H9 (cell line): ENCODE measurements around the gene KLHL5. TPM values are rescaled to one million over a fixed set of nuclear protein-coding genes. Genes with fewer than 3 reads are reported as not detected.
A peak's percentile ranks its signal among the peaks of the same experiment; 100 is the strongest.

Source experiments
- DNase-seq: peaks from one replicate; pipeline ENCODE4 v3.0.0-alpha.2; 2017
- H2AFZ ChIP-seq: one replicate; pipeline ENCODE4 v1.6.1; 2013; ENCODE audit warnings: mild to moderate bottlenecking, low read length, control low read depth, moderate library complexity
- H2AK5ac ChIP-seq: 2 replicates; pipeline ENCODE4 v1.6.1; 2013; ENCODE audit warnings: low read length, control low read depth, mixed read lengths; ENCODE audit not compliant: insufficient read length
- H2BK120ac ChIP-seq: one replicate; pipeline ENCODE4 v1.6.1; 2013; ENCODE audit warnings: low read depth, mild to moderate bottlenecking, low read length, control low read depth, inconsistent platforms; ENCODE audit not compliant: poor library complexity, severe bottlenecking
- H2BK12ac ChIP-seq: 2 replicates; pipeline ENCODE4 v1.6.1; 2013; ENCODE audit warnings: low read length, control low read depth, mixed read lengths, low read depth; ENCODE audit not compliant: insufficient read length
- H2BK15ac ChIP-seq: 2 replicates; pipeline ENCODE4 v1.6.1; 2013; ENCODE audit warnings: low read depth, low read length, control low read depth
- H2BK20ac ChIP-seq: one replicate; pipeline ENCODE4 v1.6.1; 2013; ENCODE audit warnings: low read depth, mild to moderate bottlenecking, low read length, control low read depth, inconsistent platforms; ENCODE audit not compliant: poor library complexity, severe bottlenecking
- H2BK5ac ChIP-seq: 2 replicates; pipeline ENCODE4 v1.6.1; 2013; ENCODE audit warnings: low read length, control low read depth, mixed read lengths; ENCODE audit not compliant: insufficient read length
- H3K14ac ChIP-seq: 2 replicates; pipeline ENCODE4 v1.6.1; 2013; ENCODE audit warnings: low read length, control low read depth; ENCODE audit not compliant: insufficient read depth
- H3K18ac ChIP-seq: 2 replicates; pipeline ENCODE4 v1.6.1; 2013; ENCODE audit warnings: low read depth, mild to moderate bottlenecking, mixed read lengths, low read length, control low read depth; ENCODE audit not compliant: insufficient read length
- H3K23ac ChIP-seq: 2 replicates; pipeline ENCODE4 v1.6.1; 2013; ENCODE audit warnings: low read length, control low read depth, mixed read lengths, low read depth; ENCODE audit not compliant: insufficient read length
- H3K23me2 ChIP-seq: 2 replicates; pipeline ENCODE4 v1.6.1; 2013; ENCODE audit warnings: low read depth, mild to moderate bottlenecking, mixed read lengths, low read length, control low read depth; ENCODE audit not compliant: insufficient read length, poor library complexity, severe bottlenecking
- H3K27ac ChIP-seq: 2 replicates; pipeline ENCODE4 v1.5.1; 2013; ENCODE audit warnings: low read length, control low read depth, mixed read lengths, low read depth; ENCODE audit not compliant: insufficient read length
- H3K27me3 ChIP-seq: 2 replicates; pipeline ENCODE4 v1.6.1; 2013; ENCODE audit warnings: low read length, control low read depth, inconsistent platforms; ENCODE audit not compliant: insufficient read depth
- H3K4ac ChIP-seq: 2 replicates; pipeline ENCODE4 v1.6.1; 2013; ENCODE audit warnings: low read depth, mild to moderate bottlenecking, control low read depth, inconsistent platforms, low read length, moderate library complexity
- H3K4me1 ChIP-seq: 2 replicates; pipeline ENCODE4 v1.6.1; 2013; ENCODE audit warnings: low read length, control low read depth, inconsistent platforms; ENCODE audit not compliant: insufficient read depth
- H3K4me2 ChIP-seq: 2 replicates; pipeline ENCODE4 v1.6.1; 2013; ENCODE audit warnings: low read length, control low read depth, mixed read lengths; ENCODE audit not compliant: insufficient read length, insufficient read depth
- H3K56ac ChIP-seq: 2 replicates; pipeline ENCODE4 v1.6.1; 2013; ENCODE audit warnings: low read depth, mild to moderate bottlenecking, mixed read lengths, low read length, control low read depth; ENCODE audit not compliant: insufficient read length
- H3K79me1 ChIP-seq: 2 replicates; pipeline ENCODE4 v1.6.1; 2013; ENCODE audit warnings: low read depth, mild to moderate bottlenecking, moderate library complexity, low read length, control low read depth, inconsistent platforms; ENCODE audit not compliant: insufficient read depth, poor library complexity, severe bottlenecking
- H3K79me2 ChIP-seq: 2 replicates; pipeline ENCODE4 v1.6.1; 2013; ENCODE audit warnings: low read length, control low read depth, inconsistent platforms; ENCODE audit not compliant: insufficient read depth
- H3K9ac ChIP-seq: 2 replicates; pipeline ENCODE4 v1.6.1; 2013; ENCODE audit warnings: low read length, control low read depth, mixed read lengths; ENCODE audit not compliant: insufficient read length; ENCODE audit errors: extremely low read depth
- H3K9me3 ChIP-seq: one replicate; pipeline ENCODE4 v1.6.1; 2013; ENCODE audit warnings: low read depth, low read length, inconsistent platforms; ENCODE audit not compliant: control insufficient read depth
- H3T11ph ChIP-seq: one replicate; pipeline ENCODE4 v1.6.1; 2013; ENCODE audit warnings: mild to moderate bottlenecking, low read length, control low read depth, inconsistent platforms
- H4K20me1 ChIP-seq: one replicate; pipeline ENCODE4 v1.6.1; 2013; ENCODE audit not compliant: control insufficient read depth, insufficient read length, insufficient read depth
- H4K5ac ChIP-seq: 2 replicates; pipeline ENCODE4 v1.6.1; 2013; ENCODE audit warnings: low read depth, mild to moderate bottlenecking, mixed read lengths, low read length, control low read depth; ENCODE audit not compliant: insufficient read length
- H4K8ac ChIP-seq: replicated peaks from 2 replicates; pipeline ENCODE4 v1.6.1; 2013; ENCODE audit warnings: low read length, control low read depth, mixed read lengths, low read depth; ENCODE audit not compliant: insufficient read length
- H4K91ac ChIP-seq: 2 replicates; pipeline ENCODE4 v1.6.1; 2013; ENCODE audit warnings: low read depth, mild to moderate bottlenecking, moderate library complexity, mixed read lengths, low read length, control low read depth; ENCODE audit not compliant: insufficient read length
- H3K27ac Mint-ChIP-seq, 3 experiments: 2 replicates in 2 of 3; 3 replicates in 1 of 3; pipeline ENCODE4 v1.8.0; 2020 to 2021; ENCODE audit warnings: mixed read lengths in 3 of 3, mild to moderate bottlenecking in 1 of 3, moderate library complexity in 1 of 3
- H3K27me3 Mint-ChIP-seq: 2 replicates; pipeline ENCODE4 v1.8.0; 2021; ENCODE audit warnings: low read depth, mild to moderate bottlenecking, moderate library complexity, mixed read lengths
- H3K36me3 Mint-ChIP-seq, 3 experiments: 2 replicates in 2 of 3; 3 replicates in 1 of 3; pipeline ENCODE4 v1.8.0; 2020 to 2021; ENCODE audit warnings: low read depth in 3 of 3, mixed read lengths in 3 of 3; ENCODE audit not compliant: insufficient read depth in 1 of 3
- H3K4me1 Mint-ChIP-seq, 2 experiments: 2 replicates each; pipeline ENCODE4 v1.8.0; 2020; ENCODE audit warnings: mixed read lengths in 2 of 2
- H3K4me3 Mint-ChIP-seq, 2 experiments: 2 replicates in 1 of 2; 3 replicates in 1 of 2; pipeline ENCODE4 v1.8.0; 2020 to 2021; ENCODE audit warnings: mild to moderate bottlenecking in 2 of 2, mixed read lengths in 2 of 2, moderate library complexity in 1 of 2
- H3K9me3 Mint-ChIP-seq, 2 experiments: 2 replicates in 1 of 2; 3 replicates in 1 of 2; pipeline ENCODE4 v1.8.0; 2020; ENCODE audit warnings: mild to moderate bottlenecking in 2 of 2, mixed read lengths in 2 of 2, moderate library complexity in 1 of 2
- WGBS: extraction: QIAGEN DNeasy Blood & Tissue Kit; methylation state at CpG from one replicate; pipeline ENCODE4 v1.1.7; 2013; ENCODE audit warnings: missing lambda C conversion rate, low lambda C conversion rate, mixed read lengths; ENCODE audit not compliant: insufficient read length; ENCODE audit errors: extremely low coverage; 5-methylcytosine and 5-hydroxymethylcytosine counted together
- total RNA-seq: library from RNA; stranded (reverse); gene quantifications from 2 replicates; pipeline ENCODE4 v1.2.1, GENCODE V29; 2021
- TF ChIP-seq, protein P1 (sequence below): fragments of 200-600 bp; sonication (generic); conservative IDR thresholded peaks from 3 replicates; pipeline ENCODE4 v1.8.0; 2021; ENCODE audit warnings: antibody characterized with exemption, mild to moderate bottlenecking

The KLHL5 gene
- total RNA-seq, 1 experiment from 2014 or later = 16.8 TPM

DNA sequence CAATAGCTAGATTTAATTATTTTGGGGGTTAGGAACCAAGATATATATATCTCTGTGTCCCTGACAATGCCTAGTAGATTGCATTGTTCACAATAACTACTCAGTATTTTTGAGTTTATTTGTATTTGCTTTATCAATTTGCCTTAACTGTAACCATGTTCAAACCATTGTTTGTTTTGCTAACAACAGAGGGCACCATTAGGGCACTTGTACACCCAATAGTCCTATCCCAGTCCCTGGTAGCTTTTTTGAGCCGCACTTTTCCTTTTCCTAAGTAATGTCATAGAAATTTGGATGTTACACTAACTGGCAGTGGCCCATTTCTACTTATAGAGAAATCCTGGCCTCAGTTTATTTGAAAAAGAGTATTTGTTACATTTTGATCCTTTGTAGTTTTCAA lies 575 bp upstream of the KLHL5 start:
- H3K9me3 Mint-ChIP-seq = no peaks in the 10 kb centered on the region
- no peak overlapping the region for H4K91ac ChIP-seq
- no peak overlapping the region for H2BK5ac ChIP-seq
- H2AFZ ChIP-seq = no peak overlapping the region
- no peak overlapping the region for H2BK120ac ChIP-seq
- no peaks in the 10 kb centered on the region for H3K27me3 Mint-ChIP-seq
- H2BK12ac ChIP-seq = no peak overlapping the region
- no peaks in the 10 kb centered on the region for H3K79me1 ChIP-seq
- no peak overlapping the region for H2AK5ac ChIP-seq
- no peak overlapping the region for H3T11ph ChIP-seq
- H3K4me2 ChIP-seq = no peak overlapping the region
- H3K23me2 ChIP-seq = no peaks in the 10 kb centered on the region
- no peak overlapping the region for H3K14ac ChIP-seq
- H3K27ac ChIP-seq = no peak overlapping the region
- no peak overlapping the region for H4K5ac ChIP-seq
- H3K79me2 ChIP-seq = 0 out of 2 replicates have a peak, but pooled peaks cover 2% of the 10 kb centered on the region
- no peaks in the 10 kb centered on the region for H3K9me3 ChIP-seq
- H3K27me3 ChIP-seq = no peaks in the 10 kb centered on the region
- no peak overlapping the region for H3K9ac ChIP-seq
- H3K4ac ChIP-seq = no peak overlapping the region
- no peaks in the 10 kb centered on the region for H3K36me3 Mint-ChIP-seq
- peaks cover 7% of the 10 kb centered on the region; the same call in 1 of the 2 replicates for H3K4me1 ChIP-seq
- no peak overlapping the region for H4K8ac ChIP-seq
- no peak for DNase-seq
- TF ChIP-seq, protein P1, sequence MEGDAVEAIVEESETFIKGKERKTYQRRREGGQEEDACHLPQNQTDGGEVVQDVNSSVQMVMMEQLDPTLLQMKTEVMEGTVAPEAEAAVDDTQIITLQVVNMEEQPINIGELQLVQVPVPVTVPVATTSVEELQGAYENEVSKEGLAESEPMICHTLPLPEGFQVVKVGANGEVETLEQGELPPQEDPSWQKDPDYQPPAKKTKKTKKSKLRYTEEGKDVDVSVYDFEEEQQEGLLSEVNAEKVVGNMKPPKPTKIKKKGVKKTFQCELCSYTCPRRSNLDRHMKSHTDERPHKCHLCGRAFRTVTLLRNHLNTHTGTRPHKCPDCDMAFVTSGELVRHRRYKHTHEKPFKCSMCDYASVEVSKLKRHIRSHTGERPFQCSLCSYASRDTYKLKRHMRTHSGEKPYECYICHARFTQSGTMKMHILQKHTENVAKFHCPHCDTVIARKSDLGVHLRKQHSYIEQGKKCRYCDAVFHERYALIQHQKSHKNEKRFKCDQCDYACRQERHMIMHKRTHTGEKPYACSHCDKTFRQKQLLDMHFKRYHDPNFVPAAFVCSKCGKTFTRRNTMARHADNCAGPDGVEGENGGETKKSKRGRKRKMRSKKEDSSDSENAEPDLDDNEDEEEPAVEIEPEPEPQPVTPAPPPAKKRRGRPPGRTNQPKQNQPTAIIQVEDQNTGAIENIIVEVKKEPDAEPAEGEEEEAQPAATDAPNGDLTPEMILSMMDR = no peak
- H3K56ac ChIP-seq = no peak overlapping the region
- no peak overlapping the region for H2BK15ac ChIP-seq
- no CpG with 5 or more reads among the region's 1 CpG for WGBS
- H2BK20ac ChIP-seq = no peak overlapping the region
- peak overlapping the region in 1 of 3 experiments; percentile 91; a peak in 1 of 7 replicates for H3K27ac Mint-ChIP-seq
- no peak overlapping the region for H3K23ac ChIP-seq
- peak overlapping the region in 1 of 2 experiments; percentile 9; a peak in 1 of 5 replicates for H3K4me3 Mint-ChIP-seq
- peaks cover 26 to 28% of the 10 kb centered on the region in 2 experiments for H3K4me1 Mint-ChIP-seq
- H4K20me1 ChIP-seq = no peaks in the 10 kb centered on the region
- no peak overlapping the region for H3K18ac ChIP-seq
